Activated CD8-positive, alpha-beta memory T cell treated with anti-CD3 and anti-CD28 coated beads, Interleukin-2, amount 50 U/mL, for 48 hours (primary cell): ENCODE measurements around the gene BCAR1.

Experiments
- DNase-seq: peaks from one replicate; pipeline ENCODE4 v3.0.0-alpha.2; 2020

Gene BCAR1

GRCh38 chr16:75203667-75204409 lies 47.6 kb downstream of the BCAR1 start:
- DNase-seq, result no peak

- DNase-seq, result no peak
These were observed 48.3 kb downstream of the BCAR1 start for GRCh38 chr16:75203096-75203495.

GRCh38 chr16:75202069-75202590 lies 49.3 kb downstream of the BCAR1 start:
- peak; percentile 22 for DNase-seq

GRCh38 chr16:75198135-75198600 lies 53.3 kb downstream of the BCAR1 start:
- no peak for DNase-seq

GRCh38 chr16:75197522-75198134 lies 53.8 kb downstream of the BCAR1 start:
- DNase-seq, result no peak

- no peak for DNase-seq
These were observed 54.6 kb downstream of the BCAR1 start for GRCh38 chr16:75196836-75197235.

GRCh38 chr16:75195811-75196790 lies 55.3 kb downstream of the BCAR1 start:
- no peak for DNase-seq

GRCh38 chr16:75193730-75194444 lies 57.5 kb downstream of the BCAR1 start:
- DNase-seq, result no peak

GRCh38 chr16:75193265-75193650 lies 58.2 kb downstream of the BCAR1 start:
- DNase-seq, result no peak

- no peak for DNase-seq
These were observed 58.7 kb downstream of the BCAR1 start for GRCh38 chr16:75192606-75193264.

- no peak for DNase-seq
These were observed 61.7 kb downstream of the BCAR1 start for GRCh38 chr16:75189638-75190245.

- no peak for DNase-seq
These were observed 62.5 kb downstream of the BCAR1 start for GRCh38 chr16:75188832-75189477.

GRCh38 chr16:75181630-75182029 lies 69.8 kb downstream of the BCAR1 start:
- DNase-seq, result no peak

- no peak for DNase-seq
These were observed 72.2 kb downstream of the BCAR1 start for GRCh38 chr16:75179208-75179607.
